Activated B cell treated with CpG ODN at 0.5 μM for 24 hours (primary cell): ENCODE data around the gene DMTF1. TPM values are rescaled to one million over a fixed set of nuclear protein-coding genes. Genes with fewer than 3 reads are reported as not detected.
"Not testable (repeated sequence)": the region's sequence is repeated elsewhere in the genome, so short reads cannot be mapped to it uniquely, and the experiment has no call there.

ENCODE experiments used
- ATAC-seq: fragments of 200-7000 bp; cut with Tn5 transposase; one replicate; pipeline ENCODE4 v1.10.0; 2021; ENCODE audit warnings: low read depth, mild to moderate bottlenecking, moderate library complexity
- CTCF ChIA-PET: fragments of 350-600 bp; sonication (Branson Sonifier 250); formaldehyde crosslinking; loops from one replicate; lab custom pipeline; 2021; ENCODE audit warnings: antibody characterized with exemption; lab: Charles Lee
- POLR2A ChIA-PET: fragments of 350-600 bp; sonication (Branson Sonifier 250); formaldehyde crosslinking; loops from one replicate; lab custom pipeline; 2021; ENCODE audit warnings: antibody characterized with exemption; lab: Charles Lee
- DNase-seq: peaks from one replicate; pipeline ENCODE4 v3.0.0; 2022
- H3K27ac Mint-ChIP-seq: one replicate; pipeline ENCODE4 v1.8.0; 2020; ENCODE audit warnings: mixed read lengths
- H3K27me3 Mint-ChIP-seq: one replicate; pipeline ENCODE4 v1.8.0; 2021; ENCODE audit warnings: mixed read lengths
- H3K36me3 Mint-ChIP-seq: one replicate; pipeline ENCODE4 v1.8.0; 2021; ENCODE audit warnings: low read depth, mixed read lengths
- H3K4me1 Mint-ChIP-seq: one replicate; pipeline ENCODE4 v1.8.0; 2021; ENCODE audit warnings: mixed read lengths
- H3K4me3 Mint-ChIP-seq: one replicate; pipeline ENCODE4 v1.8.0; 2020; ENCODE audit warnings: mild to moderate bottlenecking, mixed read lengths
- H3K9me3 Mint-ChIP-seq: one replicate; pipeline ENCODE4 v1.8.0; 2020; ENCODE audit warnings: mixed read lengths
- intact Hi-C: fragments of 100-400 bp; cut with micrococcal nuclease; formaldehyde crosslinking; loops from one replicate; pipeline ENCODE4 v1.15.1; 2024
- total RNA-seq: library from RNA; stranded (reverse); gene quantifications from 2 replicates; pipeline ENCODE4 v1.2.3, GENCODE V29; 2022
- TF ChIP-seq, protein P1 (sequence below): fragments of 200-600 bp; IDR thresholded peaks from one replicate; pipeline ENCODE4 v1.8.0; 2022; ENCODE audit warnings: antibody characterized with exemption, mild to moderate bottlenecking

Gene DMTF1
- total RNA-seq, 1 donor from 2014 or later = 175 TPM

DNA sequence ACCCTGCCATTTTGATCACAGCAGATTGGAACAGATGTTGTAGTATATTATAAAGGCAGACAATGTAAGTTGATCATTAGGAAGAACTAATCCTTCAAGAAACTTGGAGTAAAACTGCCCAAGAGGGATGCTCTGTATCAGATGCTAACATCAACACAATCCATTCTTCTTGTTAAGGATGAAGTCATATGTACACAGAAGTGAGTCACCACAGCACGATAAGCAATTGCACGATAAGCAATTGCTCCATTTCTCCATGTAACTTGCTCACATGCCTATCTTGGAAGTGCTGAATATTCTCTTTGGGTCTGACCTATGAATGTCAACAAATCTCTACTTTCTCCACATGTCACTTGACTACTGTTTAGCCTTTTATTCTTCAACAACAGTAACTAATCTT, 41.5 kb upstream of the DMTF1 start:
- CTCF ChIA-PET = no interaction called here
- intact Hi-C loops = no loop called here

DNA sequence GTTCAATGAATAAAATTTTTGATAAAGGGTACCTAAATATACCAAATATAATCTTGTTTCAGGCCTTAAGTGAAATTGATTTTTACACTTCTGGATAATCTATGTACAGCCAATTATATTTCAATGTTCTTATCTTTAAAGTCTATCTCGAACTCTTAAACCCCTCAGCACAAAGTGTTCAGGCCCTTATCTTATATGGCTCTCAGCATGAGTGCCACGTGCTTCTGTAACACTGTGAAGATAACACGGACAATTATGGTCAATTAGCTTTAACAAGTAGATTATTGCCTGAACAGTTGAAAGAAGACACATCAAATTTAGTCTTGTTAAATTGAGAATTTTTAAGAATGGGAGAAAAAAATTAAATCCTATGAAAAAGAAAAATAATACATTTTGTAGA, 40.4 kb upstream of the DMTF1 start:
- H3K27ac Mint-ChIP-seq = no peak overlapping the region
- H3K27me3 Mint-ChIP-seq = peaks cover 9% of the 10 kb centered on the region
- intact Hi-C loops = no loop called here
- ChIA-PET CTCF (no interaction called here), POLR2A (no interaction called here)
- H3K4me3 Mint-ChIP-seq = no peak overlapping the region
- TF ChIP-seq, protein P1, sequence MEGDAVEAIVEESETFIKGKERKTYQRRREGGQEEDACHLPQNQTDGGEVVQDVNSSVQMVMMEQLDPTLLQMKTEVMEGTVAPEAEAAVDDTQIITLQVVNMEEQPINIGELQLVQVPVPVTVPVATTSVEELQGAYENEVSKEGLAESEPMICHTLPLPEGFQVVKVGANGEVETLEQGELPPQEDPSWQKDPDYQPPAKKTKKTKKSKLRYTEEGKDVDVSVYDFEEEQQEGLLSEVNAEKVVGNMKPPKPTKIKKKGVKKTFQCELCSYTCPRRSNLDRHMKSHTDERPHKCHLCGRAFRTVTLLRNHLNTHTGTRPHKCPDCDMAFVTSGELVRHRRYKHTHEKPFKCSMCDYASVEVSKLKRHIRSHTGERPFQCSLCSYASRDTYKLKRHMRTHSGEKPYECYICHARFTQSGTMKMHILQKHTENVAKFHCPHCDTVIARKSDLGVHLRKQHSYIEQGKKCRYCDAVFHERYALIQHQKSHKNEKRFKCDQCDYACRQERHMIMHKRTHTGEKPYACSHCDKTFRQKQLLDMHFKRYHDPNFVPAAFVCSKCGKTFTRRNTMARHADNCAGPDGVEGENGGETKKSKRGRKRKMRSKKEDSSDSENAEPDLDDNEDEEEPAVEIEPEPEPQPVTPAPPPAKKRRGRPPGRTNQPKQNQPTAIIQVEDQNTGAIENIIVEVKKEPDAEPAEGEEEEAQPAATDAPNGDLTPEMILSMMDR = no peak
- H3K36me3 Mint-ChIP-seq = no peaks in the 10 kb centered on the region
- ATAC-seq (no peak), DNase-seq (no peak)
- H3K9me3 Mint-ChIP-seq = peaks cover 6% of the 10 kb centered on the region
- no peaks in the 10 kb centered on the region for H3K4me1 Mint-ChIP-seq

More for the DNA sequence above, 41.5 kb upstream of the DMTF1 start:
- DNase-seq = no peak
- POLR2A ChIA-PET = no interaction called here
- Mint-ChIP-seq H3K36me3 (no peaks in the 10 kb centered on the region), H3K4me3 (no peak overlapping the region), H3K27me3 (peaks cover 12% of the 10 kb centered on the region), H3K4me1 (no peaks in the 10 kb centered on the region), H3K9me3 (peaks cover 6% of the 10 kb centered on the region), H3K27ac (no peak overlapping the region)
- TF ChIP-seq, protein P1 = no peak
- ATAC-seq = no peak

DNA sequence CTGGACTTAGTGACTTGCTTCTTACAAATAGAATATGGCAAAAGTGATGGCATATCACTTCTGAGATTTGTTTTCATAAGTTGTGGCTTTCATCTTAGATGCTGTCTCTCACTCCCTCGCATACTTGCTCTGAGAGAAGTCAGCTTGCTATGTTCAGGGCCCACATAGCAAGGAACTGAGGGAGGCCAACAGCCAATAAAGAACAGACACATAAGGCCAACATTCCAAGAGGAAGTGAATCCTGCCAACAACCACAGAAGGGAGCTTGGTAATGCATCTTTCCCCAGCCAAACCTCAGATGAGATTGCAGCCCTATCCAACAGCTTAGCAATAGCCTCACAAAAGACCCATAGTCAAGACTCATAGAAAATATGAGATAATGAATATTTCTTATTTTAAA, 39.2 kb upstream of the DMTF1 start:
- Mint-ChIP-seq H3K9me3 (peaks cover 6% of the 10 kb centered on the region), H3K4me1 (no peaks in the 10 kb centered on the region), H3K27ac (no peak overlapping the region), H3K4me3 (no peak overlapping the region), H3K27me3 (peaks cover 1% of the 10 kb centered on the region), H3K36me3 (no peaks in the 10 kb centered on the region)
- ChIA-PET POLR2A (no interaction called here), CTCF (no interaction called here)
- TF ChIP-seq, protein P1 = no peak
- ATAC-seq (no peak), DNase-seq (no peak)
- intact Hi-C loops = no loop called here

DNA sequence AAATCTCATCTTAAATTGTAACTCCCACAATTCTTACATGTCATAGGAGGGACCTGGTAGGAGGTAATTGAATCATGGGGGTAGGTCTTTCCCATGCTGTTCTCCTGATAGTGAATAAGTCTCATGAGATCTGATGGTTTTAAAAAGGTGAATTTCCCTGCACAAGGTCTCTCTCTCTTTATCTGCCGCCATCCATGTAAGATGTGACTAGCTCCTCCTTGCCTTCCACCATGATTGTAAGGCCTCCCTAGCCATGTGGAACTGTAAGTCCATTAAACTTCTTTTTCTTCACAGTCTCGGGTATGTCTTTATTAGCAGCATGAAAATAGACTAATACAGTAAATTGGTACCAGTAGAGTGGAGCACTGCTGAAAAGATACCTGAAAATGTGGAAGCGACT, 38.3 kb upstream of the DMTF1 start:
- ATAC-seq, H3K36me3 Mint-ChIP-seq, H3K9me3 Mint-ChIP-seq, H3K27me3 Mint-ChIP-seq, intact Hi-C loops, DNase-seq, H3K4me1 Mint-ChIP-seq, CTCF ChIA-PET, POLR2A ChIA-PET, H3K4me3 Mint-ChIP-seq, H3K27ac Mint-ChIP-seq: not testable (repeated sequence)

DNA sequence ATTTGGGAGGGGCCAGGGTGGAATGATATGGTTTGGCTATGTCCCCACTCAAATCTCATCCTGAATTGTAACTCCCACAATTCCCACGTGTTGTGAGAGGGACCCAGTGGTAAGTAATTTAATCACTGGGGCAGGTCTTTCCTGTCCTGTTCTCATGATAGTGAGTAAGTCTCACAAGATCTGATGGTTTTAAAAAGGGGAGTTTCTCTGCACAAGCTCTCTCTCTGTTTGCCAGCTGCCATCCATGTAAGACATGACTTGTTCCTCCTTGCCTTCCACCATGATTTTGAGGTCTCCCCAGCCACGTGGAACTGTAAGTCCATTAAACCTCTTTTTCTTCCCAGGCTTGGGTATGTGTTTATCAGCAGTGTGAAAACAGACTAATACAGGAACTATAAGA, 36.5 kb upstream of the DMTF1 start:
- H3K27ac Mint-ChIP-seq, intact Hi-C loops, H3K4me1 Mint-ChIP-seq, DNase-seq, H3K9me3 Mint-ChIP-seq, CTCF ChIA-PET, H3K27me3 Mint-ChIP-seq, ATAC-seq, POLR2A ChIA-PET, H3K4me3 Mint-ChIP-seq, H3K36me3 Mint-ChIP-seq: not testable (repeated sequence)

DNA sequence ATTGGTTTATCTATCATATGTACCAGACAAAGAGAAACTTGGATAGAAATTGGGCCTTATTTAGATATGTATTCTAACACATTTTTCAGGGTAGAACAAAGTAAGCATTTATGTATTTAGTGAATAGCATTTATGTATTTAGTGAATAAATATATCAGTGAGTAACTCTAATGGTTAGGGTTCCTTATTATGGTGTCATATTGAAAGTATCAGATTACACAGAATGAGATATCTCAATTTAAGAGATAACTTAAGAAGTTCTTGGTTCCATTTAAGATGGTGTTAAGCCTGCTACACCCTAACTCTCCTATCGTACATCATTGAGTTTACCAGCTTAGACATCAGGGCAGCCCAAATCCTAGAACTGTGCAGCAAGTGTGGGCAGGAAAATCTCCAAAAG, 35.9 kb upstream of the DMTF1 start:
- Mint-ChIP-seq H3K36me3 (no peaks in the 10 kb centered on the region), H3K27ac (no peak overlapping the region), H3K27me3 (peaks cover 3% of the 10 kb centered on the region), H3K4me3 (no peak overlapping the region), H3K4me1 (no peaks in the 10 kb centered on the region), H3K9me3 (peaks cover 6% of the 10 kb centered on the region)
- ChIA-PET POLR2A (no interaction called here), CTCF (no interaction called here)
- TF ChIP-seq, protein P1 = no peak
- DNase-seq = no peak
- ATAC-seq = no peak
- intact Hi-C loops = no loop called here
